B cell (primary cell): ENCODE results near the gene ABHD1. TPM values are rescaled to one million over a fixed set of nuclear protein-coding genes. Genes with fewer than 3 reads are reported as not detected.

Experiments used
- ATAC-seq: fragments of 200-7000 bp; cut with Tn5 transposase; one replicate; pipeline ENCODE4 v1.10.0; 2021; ENCODE audit warnings: low read depth, mild to moderate bottlenecking, moderate number of reproducible peaks, moderate library complexity
- CTCF ChIA-PET: fragments of 350-600 bp; sonication (Branson Sonifier 250); formaldehyde crosslinking; loops from one replicate; lab custom pipeline; 2021; ENCODE audit warnings: antibody characterized with exemption, inconsistent platforms; lab: Charles Lee
- POLR2A ChIA-PET: fragments of 350-600 bp; sonication (Branson Sonifier 250); formaldehyde crosslinking; loops from one replicate; lab custom pipeline; 2021; ENCODE audit warnings: antibody characterized with exemption; lab: Charles Lee
- DNase-seq: peaks from one replicate; pipeline ENCODE4 v3.0.0; 2013
- H2AFZ ChIP-seq: 2 replicates; pipeline ENCODE4 v1.6.1; 2012; ENCODE audit warnings: mild to moderate bottlenecking, low read depth, low read length; ENCODE audit not compliant: insufficient read depth, poor library complexity, severe bottlenecking
- H3K27ac ChIP-seq, 2 donors: 1 replicate in 1 of 2; 2 replicates in 1 of 2; pipeline ENCODE4 v1.5.1; 2012 to 2013; ENCODE audit warnings: low read length in 2 of 2, mild to moderate bottlenecking in 2 of 2, moderate library complexity in 1 of 2
- H3K27me3 ChIP-seq, 4 experiments: fragments of 200-600 bp in 1 of 4; sonication (generic) in 1 of 4; replicated peaks in 1 of 4; 1 replicate in 2 of 4; 2 replicates in 2 of 4; pipeline versions ENCODE4 v1.6.1 to v1.7.0; 2013 to 2016; ENCODE audit warnings: low read length in 3 of 4, mild to moderate bottlenecking in 2 of 4, mixed read lengths in 1 of 4, moderate library complexity in 1 of 4; ENCODE audit not compliant: insufficient read depth in 4 of 4, control insufficient read depth in 3 of 4; ENCODE audit errors: control extremely low read depth in 1 of 4
- H3K36me3 ChIP-seq, 2 experiments: replicated peaks in 1 of 2; 1 replicate in 1 of 2; 2 replicates in 1 of 2; pipeline versions ENCODE4 v1.6.1 to v1.7.1; 2013; ENCODE audit warnings: low read length in 1 of 2; ENCODE audit not compliant: insufficient read depth in 2 of 2, control insufficient read depth in 1 of 2; ENCODE audit errors: control extremely low read depth in 1 of 2, extremely low read depth in 1 of 2
- H3K4me1 ChIP-seq, 2 donors: fragments of 200-600 bp in 1 of 2; sonication (generic) in 1 of 2; 1 replicate in 1 of 2; 2 replicates in 1 of 2; pipeline versions ENCODE4 v1.5.1 to v1.6.1; 2013 to 2017; ENCODE audit warnings: low read length in 2 of 2; ENCODE audit not compliant: control insufficient read depth in 2 of 2, insufficient read depth in 2 of 2
- H3K4me2 ChIP-seq: replicated peaks from 2 replicates; pipeline ENCODE3; 2012; ENCODE audit warnings: mild to moderate bottlenecking, low read depth, low read length; ENCODE audit not compliant: poor library complexity, severe bottlenecking
- H3K4me3 ChIP-seq, 5 experiments: fragments of 200-600 bp in 1 of 5; sonication (generic) in 1 of 5; 1 replicate in 3 of 5; 2 replicates in 2 of 5; pipeline versions ENCODE4 v1.5.1 to v1.7.0; 2011 to 2016; ENCODE audit warnings: low read length in 4 of 5, mild to moderate bottlenecking in 4 of 5, low read depth in 2 of 5, control low read depth in 1 of 5, moderate library complexity in 1 of 5; ENCODE audit not compliant: insufficient read depth in 1 of 5; ENCODE audit errors: control extremely low read depth in 1 of 5, extremely low read depth in 1 of 5
- H3K79me2 ChIP-seq: fragments of 200-600 bp; sonication (generic); one replicate; pipeline ENCODE4 v1.6.0; 2016; ENCODE audit warnings: low read length; ENCODE audit not compliant: control insufficient read depth, insufficient read depth
- H3K9ac ChIP-seq: fragments of 200-600 bp; sonication (generic); 2 replicates; pipeline ENCODE4 v1.6.1; 2017; ENCODE audit warnings: mild to moderate bottlenecking, low read length, moderate library complexity
- H3K9me3 ChIP-seq, 3 donors: one replicate each; pipeline versions ENCODE4 v1.6.1 to v1.7.1; 2013; ENCODE audit warnings: low read length in 2 of 3; ENCODE audit not compliant: control insufficient read depth in 2 of 3, insufficient read depth in 1 of 3; ENCODE audit errors: control extremely low read depth in 1 of 3
- H4K20me1 ChIP-seq: 2 replicates; pipeline ENCODE4 v1.6.0; 2012; ENCODE audit warnings: mild to moderate bottlenecking, low read length; ENCODE audit not compliant: insufficient read depth, control insufficient read depth, poor library complexity, severe bottlenecking
- H3K27ac Mint-ChIP-seq: one replicate; pipeline ENCODE4 v1.8.0; 2021; ENCODE audit warnings: mixed read lengths
- H3K27me3 Mint-ChIP-seq: one replicate; pipeline ENCODE4 v1.8.0; 2021; ENCODE audit warnings: mixed read lengths
- H3K4me1 Mint-ChIP-seq: one replicate; pipeline ENCODE4 v1.8.0; 2021; ENCODE audit warnings: mixed read lengths
- H3K4me3 Mint-ChIP-seq: one replicate; pipeline ENCODE4 v1.8.0; 2021; ENCODE audit warnings: mixed read lengths
- H3K9me3 Mint-ChIP-seq: one replicate; pipeline ENCODE4 v1.8.0; 2022; ENCODE audit warnings: mixed read lengths; ENCODE audit not compliant: insufficient read depth
- EZH2 ChIP-seq: IDR thresholded peaks from 2 replicates; pipeline ENCODE4 v1.6.1; 2012; ENCODE audit warnings: borderline replicate concordance, low read depth, mild to moderate bottlenecking, moderate library complexity, low read length; ENCODE audit not compliant: insufficient read depth, poor library complexity, severe bottlenecking
- WGBS: methylation state at CpG from one replicate; pipeline ENCODE4 v1.1.5; 2013; ENCODE audit warnings: missing lambda C conversion rate; ENCODE audit not compliant: insufficient coverage; 5-methylcytosine and 5-hydroxymethylcytosine counted together
- intact Hi-C: fragments of 100-400 bp; cut with micrococcal nuclease; formaldehyde crosslinking; loops from one replicate; pipeline ENCODE4 v1.10.0; 2022
- polyA plus RNA-seq: library from polyadenylated mRNA; depleted of rRNA; stranded (reverse); fragments of >200 nt; gene quantifications from 2 replicates; pipeline ENCODE4 v1.2.3, GENCODE V29; 2012
- total RNA-seq, 2 donors: library from RNA; stranded (reverse); fragments of 120-200 nt in 1 of 2; gene quantifications; 1 replicate in 1 of 2; 2 replicates in 1 of 2; pipeline versions ENCODE4 v1.2.3 to v1.2.4, GENCODE V29; 2013 to 2022
- TF ChIP-seq, protein P1 (sequence below): fragments of 200-600 bp; IDR thresholded peaks from one replicate; pipeline ENCODE4 v1.8.0; 2022; ENCODE audit warnings: antibody characterized with exemption, mild to moderate bottlenecking

The ABHD1 gene
- total and polyA plus RNA-seq, 2 donors (not counting 1 experiment from before 2014, with no cell fraction given), result 1.5 to 2.7 TPM

DNA sequence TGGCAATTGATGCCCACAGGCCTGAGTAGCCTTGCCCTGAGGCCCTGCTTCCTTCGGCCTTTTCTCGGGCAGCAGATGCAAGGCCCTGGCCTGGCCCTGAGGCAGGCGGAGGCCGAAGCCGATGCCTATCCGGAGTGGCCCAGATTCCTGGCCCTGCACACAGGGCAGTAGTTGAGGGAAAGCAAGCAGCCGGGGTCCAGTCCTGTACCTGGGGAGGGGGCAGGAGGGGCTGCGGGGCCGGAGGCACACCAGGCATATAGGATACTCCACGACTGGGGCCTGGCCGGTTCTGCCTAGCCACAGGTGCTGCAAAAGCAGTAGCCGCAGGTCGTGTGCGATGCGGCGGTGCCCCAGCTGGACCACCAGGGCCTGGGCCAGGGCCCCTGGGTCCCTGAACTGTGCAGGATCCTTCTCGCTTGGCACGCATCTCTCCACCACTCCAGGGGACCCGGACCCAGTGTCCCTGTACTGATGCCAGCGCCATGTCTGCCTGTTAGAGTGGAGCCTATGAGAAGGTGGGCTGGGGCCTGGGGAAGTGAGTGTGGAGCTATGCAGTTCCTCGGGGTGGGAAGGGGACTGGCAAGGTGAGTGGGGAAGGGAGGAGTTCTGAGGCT lies 13.8 kb downstream of the ABHD1 start:
- peaks cover 5% of the 10 kb centered on the region for H4K20me1 ChIP-seq
- 95% methylated on average over 21 of the region's 21 CpGs for WGBS
- peaks cover 17 to 25% of the 10 kb centered on the region in 2 donors for H3K4me1 ChIP-seq
- ChIA-PET CTCF (no interaction called here), POLR2A (no interaction called here)
- no peak overlapping the region for H2AFZ ChIP-seq
- H3K9me3 ChIP-seq, result no peaks in the 10 kb centered on the region
- no peak overlapping the region for H3K4me2 ChIP-seq
- H3K36me3 ChIP-seq, result peaks cover 0 to 6% of the 10 kb centered on the region in 2 experiments
- ATAC-seq, result no peak
- peaks cover 0 to 4% (median 0%) of the 10 kb centered on the region in 4 experiments for H3K27me3 ChIP-seq
- H3K9me3 Mint-ChIP-seq, result no peaks in the 10 kb centered on the region
- intact Hi-C loops, result no loop called here
- no peak overlapping the region for H3K27ac Mint-ChIP-seq
- no peak for TF ChIP-seq EZH2
- TF ChIP-seq, protein P1, sequence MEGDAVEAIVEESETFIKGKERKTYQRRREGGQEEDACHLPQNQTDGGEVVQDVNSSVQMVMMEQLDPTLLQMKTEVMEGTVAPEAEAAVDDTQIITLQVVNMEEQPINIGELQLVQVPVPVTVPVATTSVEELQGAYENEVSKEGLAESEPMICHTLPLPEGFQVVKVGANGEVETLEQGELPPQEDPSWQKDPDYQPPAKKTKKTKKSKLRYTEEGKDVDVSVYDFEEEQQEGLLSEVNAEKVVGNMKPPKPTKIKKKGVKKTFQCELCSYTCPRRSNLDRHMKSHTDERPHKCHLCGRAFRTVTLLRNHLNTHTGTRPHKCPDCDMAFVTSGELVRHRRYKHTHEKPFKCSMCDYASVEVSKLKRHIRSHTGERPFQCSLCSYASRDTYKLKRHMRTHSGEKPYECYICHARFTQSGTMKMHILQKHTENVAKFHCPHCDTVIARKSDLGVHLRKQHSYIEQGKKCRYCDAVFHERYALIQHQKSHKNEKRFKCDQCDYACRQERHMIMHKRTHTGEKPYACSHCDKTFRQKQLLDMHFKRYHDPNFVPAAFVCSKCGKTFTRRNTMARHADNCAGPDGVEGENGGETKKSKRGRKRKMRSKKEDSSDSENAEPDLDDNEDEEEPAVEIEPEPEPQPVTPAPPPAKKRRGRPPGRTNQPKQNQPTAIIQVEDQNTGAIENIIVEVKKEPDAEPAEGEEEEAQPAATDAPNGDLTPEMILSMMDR, result no peak
- peaks cover 23% of the 10 kb centered on the region for H3K4me1 Mint-ChIP-seq
- H3K27me3 Mint-ChIP-seq, result peaks cover 3% of the 10 kb centered on the region
- no peak for DNase-seq
- no peak overlapping the region for H3K27ac ChIP-seq
- no peak overlapping the region for H3K4me3 Mint-ChIP-seq
- no peak overlapping the region for H3K9ac ChIP-seq
- H3K4me3 ChIP-seq, result no peak overlapping the region
- peaks cover 12% of the 10 kb centered on the region for H3K79me2 ChIP-seq

DNA sequence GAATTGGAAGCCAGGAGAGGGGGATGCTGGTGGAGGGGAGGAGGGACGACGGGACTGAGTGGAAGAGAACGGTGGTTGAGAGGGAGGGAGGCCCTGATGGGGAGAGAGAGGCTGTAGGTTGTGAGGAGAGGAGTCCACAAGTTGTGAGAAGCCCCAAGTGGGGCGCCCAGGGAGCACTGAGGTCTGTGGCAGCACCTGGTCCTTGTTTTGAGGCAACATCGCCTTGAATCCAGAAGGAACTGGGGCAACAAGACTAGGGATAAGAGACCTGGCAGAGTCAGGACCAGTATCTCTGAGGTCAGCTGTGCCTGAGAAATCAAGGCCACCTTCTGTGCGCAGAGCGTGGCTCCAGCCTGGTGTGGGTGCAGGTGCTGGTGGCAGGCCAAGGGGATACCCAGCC lies 14.5 kb downstream of the ABHD1 start:
- no peak overlapping the region for H3K9ac ChIP-seq

More for the DNA sequence above, 14.5 kb downstream of the ABHD1 start:
- Histone ChIP-seq H3K4me3 (no peak overlapping the region), H3K27ac (no peak overlapping the region), H3K36me3 (no peaks in the 10 kb centered on the region), H3K27me3 (peaks cover 0 to 8% (median 0%) of the 10 kb centered on the region in 4 experiments), H3K4me2 (no peak overlapping the region), H3K79me2 (peaks cover 12% of the 10 kb centered on the region), H2AFZ (no peak overlapping the region), H3K9me3 (no peaks in the 10 kb centered on the region), H4K20me1 (peaks cover 5% of the 10 kb centered on the region), H3K4me1 (peaks cover 17 to 22% of the 10 kb centered on the region in 2 donors)
- peaks cover 16% of the 10 kb centered on the region for H3K4me1 Mint-ChIP-seq
- H3K27ac Mint-ChIP-seq, result no peak overlapping the region
- peaks cover 8% of the 10 kb centered on the region for H3K27me3 Mint-ChIP-seq
- POLR2A ChIA-PET, result no interaction called here
- TF ChIP-seq, protein P1, result no peak
- no peak for TF ChIP-seq EZH2
- no peaks in the 10 kb centered on the region for H3K9me3 Mint-ChIP-seq
- CTCF ChIA-PET, result no interaction called here
- no peak overlapping the region for H3K4me3 Mint-ChIP-seq
- intact Hi-C loops, result no loop called here
- 93% methylated on average over 7 of the region's 7 CpGs for WGBS
- ATAC-seq (no peak), DNase-seq (no peak)
